WERI-Rb-1 (cell line): ENCODE data around the gene SMPD2.

Experiments used
- DNase-seq: peaks from one replicate; pipeline ENCODE4 v3.0.0-alpha.2; 2020
- H3K27ac ChIP-seq: fragments of 250-450 bp; sonication (Bioruptor Pico); 2 replicates; pipeline ENCODE4 v1.5.1; 2020; ENCODE audit warnings: mild to moderate bottlenecking, moderate library complexity
- H3K27me3 ChIP-seq: fragments of 250-450 bp; sonication (Bioruptor Pico); 2 replicates; pipeline ENCODE4 v1.5.1; 2021; ENCODE audit warnings: mild to moderate bottlenecking, low read depth, moderate library complexity; ENCODE audit not compliant: insufficient read depth, severe bottlenecking
- H3K36me3 ChIP-seq: fragments of 250-450 bp; sonication (Bioruptor Pico); 2 replicates; pipeline ENCODE4 v1.5.1; 2020; ENCODE audit warnings: mild to moderate bottlenecking, moderate library complexity
- H3K4me3 ChIP-seq: 2 replicates; pipeline ENCODE4 v1.5.1; 2011; ENCODE audit warnings: low read depth, mild to moderate bottlenecking, control low read depth, low read length
- H3K9me3 ChIP-seq: fragments of 250-450 bp; sonication (Bioruptor Pico); 2 replicates; pipeline ENCODE4 v1.5.1; 2021; ENCODE audit warnings: mild to moderate bottlenecking, moderate library complexity; ENCODE audit not compliant: severe bottlenecking
- TF ChIP-seq, protein P1 (sequence below): IDR thresholded peaks from 2 replicates; pipeline ENCODE4 v1.5.1; 2011; ENCODE audit warnings: low read depth, mild to moderate bottlenecking, control low read depth, inconsistent platforms, low read length

The SMPD2 gene

DNA sequence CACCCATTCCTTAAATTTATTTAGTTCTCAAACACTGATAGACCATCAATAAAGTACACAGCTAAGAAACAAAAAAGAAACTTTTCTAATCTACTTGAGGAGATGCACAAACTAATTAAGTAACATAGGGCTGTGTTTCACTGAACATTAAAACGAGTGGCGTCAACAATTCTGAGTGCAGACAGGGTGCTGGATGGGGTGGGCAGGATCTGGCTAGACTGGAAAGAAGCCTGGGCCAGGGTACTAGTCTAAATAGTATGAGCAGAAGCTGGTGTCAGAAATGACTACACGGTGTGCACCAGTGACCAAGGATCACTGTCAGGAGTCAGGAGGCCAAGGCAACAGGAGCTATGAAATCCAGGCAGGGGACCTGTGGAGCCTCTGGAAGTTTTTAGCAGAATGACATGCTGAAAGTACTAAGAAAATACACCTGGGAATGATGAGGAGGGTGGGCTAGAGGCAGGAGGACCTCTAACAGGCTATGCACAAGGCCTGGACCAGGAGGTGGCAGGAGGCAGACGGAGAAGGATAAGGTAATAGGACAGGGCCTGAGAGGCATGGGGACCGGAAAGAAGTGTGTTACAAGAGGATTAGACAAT, 29.2 kb downstream of the SMPD2 start:
- H3K27me3 ChIP-seq = no peaks in the 10 kb centered on the region
- no peak overlapping the region for H3K4me3 ChIP-seq
- H3K36me3 ChIP-seq = peaks cover 75% of the 10 kb centered on the region
- no peak overlapping the region for H3K27ac ChIP-seq
- TF ChIP-seq, protein P1, sequence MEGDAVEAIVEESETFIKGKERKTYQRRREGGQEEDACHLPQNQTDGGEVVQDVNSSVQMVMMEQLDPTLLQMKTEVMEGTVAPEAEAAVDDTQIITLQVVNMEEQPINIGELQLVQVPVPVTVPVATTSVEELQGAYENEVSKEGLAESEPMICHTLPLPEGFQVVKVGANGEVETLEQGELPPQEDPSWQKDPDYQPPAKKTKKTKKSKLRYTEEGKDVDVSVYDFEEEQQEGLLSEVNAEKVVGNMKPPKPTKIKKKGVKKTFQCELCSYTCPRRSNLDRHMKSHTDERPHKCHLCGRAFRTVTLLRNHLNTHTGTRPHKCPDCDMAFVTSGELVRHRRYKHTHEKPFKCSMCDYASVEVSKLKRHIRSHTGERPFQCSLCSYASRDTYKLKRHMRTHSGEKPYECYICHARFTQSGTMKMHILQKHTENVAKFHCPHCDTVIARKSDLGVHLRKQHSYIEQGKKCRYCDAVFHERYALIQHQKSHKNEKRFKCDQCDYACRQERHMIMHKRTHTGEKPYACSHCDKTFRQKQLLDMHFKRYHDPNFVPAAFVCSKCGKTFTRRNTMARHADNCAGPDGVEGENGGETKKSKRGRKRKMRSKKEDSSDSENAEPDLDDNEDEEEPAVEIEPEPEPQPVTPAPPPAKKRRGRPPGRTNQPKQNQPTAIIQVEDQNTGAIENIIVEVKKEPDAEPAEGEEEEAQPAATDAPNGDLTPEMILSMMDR = no peak
- no peaks in the 10 kb centered on the region for H3K9me3 ChIP-seq
- DNase-seq = no peak

DNA sequence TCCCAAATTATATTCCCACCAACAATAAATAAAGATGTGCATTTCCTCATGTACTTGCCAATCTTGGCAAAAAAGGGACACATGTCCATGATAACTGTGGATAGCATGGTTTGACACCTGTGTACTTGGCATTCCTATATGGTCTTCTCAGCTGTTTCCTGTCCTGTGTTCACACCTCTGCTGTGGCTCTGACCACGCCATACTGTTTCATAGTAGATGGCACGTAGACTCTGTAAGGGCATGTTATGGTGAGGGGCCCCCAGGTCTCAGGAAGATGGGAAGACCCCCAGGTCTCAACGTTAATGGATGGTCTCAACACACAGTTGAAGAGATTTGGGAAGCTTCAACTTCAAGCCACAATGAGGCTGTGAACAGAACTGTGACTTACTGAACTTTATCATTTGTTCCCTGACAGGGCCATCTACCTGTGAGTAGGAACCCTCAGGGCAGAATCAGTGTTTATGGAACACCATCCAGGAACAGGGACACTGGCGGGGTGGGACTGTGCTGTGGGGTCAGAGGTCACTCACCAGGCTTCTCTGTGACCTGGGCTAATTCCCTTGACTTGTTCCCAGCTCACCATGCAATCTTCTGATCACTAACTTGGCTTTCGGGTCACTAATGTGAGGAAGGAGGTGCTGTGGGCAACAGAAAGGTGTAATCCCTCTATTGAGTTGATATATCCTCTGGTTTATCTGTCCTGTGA, 30.7 kb downstream of the SMPD2 start:
- no peak for DNase-seq
- no peaks in the 10 kb centered on the region for H3K27me3 ChIP-seq
- no peak overlapping the region for H3K4me3 ChIP-seq
- peaks cover 73% of the 10 kb centered on the region for H3K36me3 ChIP-seq
- TF ChIP-seq, protein P1 = no peak
- H3K9me3 ChIP-seq = no peaks in the 10 kb centered on the region
- no peak overlapping the region for H3K27ac ChIP-seq

DNA sequence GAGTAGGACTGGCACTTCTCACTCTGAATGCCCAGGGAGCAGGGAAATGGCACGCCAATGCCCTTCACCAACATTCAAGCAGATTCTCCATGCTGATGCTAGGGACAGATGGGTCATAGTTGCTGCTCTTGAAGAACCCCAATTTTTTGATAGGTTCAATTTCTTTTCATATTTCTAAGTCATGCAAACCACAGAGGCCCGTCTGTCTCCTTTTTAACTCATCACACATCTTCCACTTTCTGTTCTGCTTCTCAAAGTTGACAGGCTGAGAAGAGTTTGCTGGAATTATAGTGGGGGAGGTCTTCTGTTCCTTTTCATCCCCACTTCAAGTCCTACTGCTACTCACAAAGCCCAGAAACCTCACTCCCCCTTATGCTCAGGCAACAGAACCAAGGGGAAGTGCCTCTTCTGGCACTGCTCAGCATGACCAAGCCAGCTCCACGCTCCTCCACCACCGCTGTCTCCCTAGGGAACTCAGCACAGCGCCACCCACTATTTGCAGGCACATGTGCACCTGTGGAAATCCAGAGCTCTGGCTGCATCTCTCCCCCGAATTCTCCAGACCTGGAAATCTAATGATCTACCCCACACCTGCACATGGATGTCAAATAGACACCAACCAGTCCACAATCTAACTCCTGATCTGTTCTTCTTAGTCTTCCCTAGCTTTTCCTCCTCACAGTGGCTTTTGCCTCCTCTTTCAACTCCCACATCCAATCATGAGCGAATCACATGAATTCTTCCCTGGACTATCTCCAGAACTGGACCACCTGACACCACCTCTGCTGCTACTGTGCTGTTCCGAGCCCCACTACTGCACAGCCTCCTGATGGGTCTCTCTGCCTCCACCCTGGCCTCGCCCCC, 31.8 kb downstream of the SMPD2 start:
- peaks cover 72% of the 10 kb centered on the region for H3K36me3 ChIP-seq

DNA sequence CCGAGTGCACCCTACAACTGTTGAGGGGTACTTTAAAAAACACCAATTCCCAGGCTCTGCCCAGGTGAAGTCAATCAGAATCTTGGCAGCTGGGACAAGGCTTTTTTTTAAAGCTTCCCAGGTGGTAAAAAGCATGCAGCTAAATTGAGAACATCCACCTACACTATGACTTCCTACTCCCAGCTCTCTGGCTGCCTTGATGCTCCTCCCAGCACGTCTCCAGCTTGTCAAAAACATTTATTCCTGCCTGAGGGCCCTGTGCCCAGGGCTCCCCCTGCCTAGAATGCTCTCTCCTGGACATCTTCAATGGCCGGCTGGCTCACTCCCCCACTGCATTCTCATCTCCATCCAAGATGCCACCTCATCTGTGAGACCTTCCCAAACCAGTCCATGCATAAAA, 32.6 kb downstream of the SMPD2 start:
- no peak for DNase-seq
- no peaks in the 10 kb centered on the region for H3K9me3 ChIP-seq
- no peak overlapping the region for H3K27ac ChIP-seq
- TF ChIP-seq, protein P1 = no peak
- peaks cover 71% of the 10 kb centered on the region for H3K36me3 ChIP-seq
- no peak overlapping the region for H3K4me3 ChIP-seq
- H3K27me3 ChIP-seq = no peaks in the 10 kb centered on the region

More for the DNA sequence above, 31.8 kb downstream of the SMPD2 start:
- Histone ChIP-seq H3K9me3 (no peaks in the 10 kb centered on the region), H3K27me3 (no peaks in the 10 kb centered on the region), H3K27ac (no peak overlapping the region), H3K4me3 (no peak overlapping the region)
- TF ChIP-seq, protein P1 = no peak
- DNase-seq = no peak

DNA sequence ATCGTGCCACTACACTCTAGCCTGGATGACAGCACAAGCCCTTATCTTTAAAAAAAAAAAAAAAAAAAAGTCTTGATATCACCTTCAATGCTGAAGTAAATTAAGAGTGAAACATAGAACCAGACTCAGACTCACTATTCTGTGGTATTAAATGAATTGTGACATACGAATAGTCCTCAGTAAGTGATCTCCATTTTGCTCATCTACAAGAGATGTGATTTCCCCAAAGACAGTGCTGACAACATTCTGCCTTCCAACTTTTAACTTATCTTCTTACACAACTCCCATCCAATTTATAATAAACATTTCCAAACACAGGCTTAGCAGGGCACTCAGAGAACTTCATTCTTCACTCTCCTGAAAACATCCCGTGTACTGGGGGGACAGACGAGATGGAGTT, 34.5 kb downstream of the SMPD2 start:
- Histone ChIP-seq H3K27ac (no peak overlapping the region), H3K9me3 (no peaks in the 10 kb centered on the region), H3K27me3 (no peaks in the 10 kb centered on the region), H3K36me3 (peaks cover 81% of the 10 kb centered on the region), H3K4me3 (no peak overlapping the region)
- TF ChIP-seq, protein P1 = no peak
- DNase-seq = no peak
